OCI-LY7 (cell line): ENCODE results near the gene NPR3. TPM values are rescaled to one million over a fixed set of nuclear protein-coding genes. Genes with fewer than 3 reads are reported as not detected.

ENCODE experiments used
- BruUV-seq: library from RNA; stranded (reverse); fragments of 400-500 nt; replicated peaks from 2 replicates; lab custom pipeline; 2021; lab: Mats Ljungman, UMichigan
- CTCF ChIA-PET: fragments of 300-600 bp; sonication (Branson Sonifier 250); formaldehyde crosslinking; loops from one replicate; lab custom pipeline; 2022; ENCODE audit warnings: antibody characterized with exemption; ENCODE audit not compliant: unreplicated experiment; lab: Charles Lee
- POLR2A ChIA-PET: fragments of 300-600 bp; sonication (Branson Sonifier 250); formaldehyde crosslinking; loops from one replicate; lab custom pipeline; 2022; ENCODE audit warnings: antibody characterized with exemption; lab: Charles Lee
- DNase-seq: peaks from one replicate; pipeline ENCODE4 v3.0.0-alpha.2; 2015; ENCODE audit warnings: low spot score
- H2AFZ ChIP-seq: fragments of 200-600 bp; sonication (generic), shearing (Covaris generic); 2 replicates; pipeline ENCODE4 v1.6.1; 2014; ENCODE audit warnings: mild to moderate bottlenecking, antibody characterized with exemption, low read length, moderate library complexity
- H3K27ac ChIP-seq: fragments of 200-600 bp; sonication (generic); 2 replicates; pipeline ENCODE4 v1.5.1; 2014; ENCODE audit warnings: mixed run types, low read depth, mild to moderate bottlenecking, moderate library complexity, low read length, inconsistent platforms; ENCODE audit not compliant: poor library complexity, severe bottlenecking
- H3K36me3 ChIP-seq: fragments of 200-600 bp; sonication (generic); 2 replicates; pipeline ENCODE4 v1.6.1; 2014; ENCODE audit warnings: mild to moderate bottlenecking, antibody characterized with exemption, low read length, moderate library complexity, mixed read lengths; ENCODE audit not compliant: insufficient read depth
- H3K4me1 ChIP-seq: fragments of 200-600 bp; sonication (generic); 2 replicates; pipeline ENCODE4 v1.5.1; 2014; ENCODE audit warnings: mild to moderate bottlenecking, low read length; ENCODE audit not compliant: insufficient read depth, poor library complexity, severe bottlenecking
- H3K4me2 ChIP-seq: fragments of 200-600 bp; sonication (generic); 2 replicates; pipeline ENCODE4 v1.6.1; 2014; ENCODE audit warnings: mild to moderate bottlenecking, low read length
- H3K4me3 ChIP-seq: fragments of 200-600 bp; sonication (generic); 2 replicates; pipeline ENCODE4 v1.5.1; 2014; ENCODE audit warnings: mild to moderate bottlenecking, low read depth, low read length; ENCODE audit not compliant: poor library complexity, severe bottlenecking
- H3K79me2 ChIP-seq: fragments of 200-600 bp; sonication (generic); 2 replicates; pipeline ENCODE4 v1.6.1; 2016; ENCODE audit warnings: low read depth, mild to moderate bottlenecking, low read length, moderate library complexity, mixed read lengths; ENCODE audit not compliant: insufficient read depth
- H3K9me2 ChIP-seq: fragments of 200-600 bp; sonication (generic); 2 replicates; pipeline ENCODE4 v1.6.1; 2016; ENCODE audit warnings: mild to moderate bottlenecking, low read length, mixed read lengths; ENCODE audit not compliant: insufficient read depth
- H3K9me3 ChIP-seq: fragments of 200-600 bp; sonication (generic); 2 replicates; pipeline ENCODE4 v1.6.1; 2014; ENCODE audit warnings: mild to moderate bottlenecking, mixed run types, low read length, mixed read lengths
- H4K20me1 ChIP-seq: fragments of 200-600 bp; sonication (generic); 2 replicates; pipeline ENCODE4 v1.6.1; 2014; ENCODE audit warnings: mild to moderate bottlenecking, antibody characterized with exemption, low read length, moderate library complexity, mixed read lengths; ENCODE audit not compliant: insufficient read depth
- CTCF ChIP-seq: fragments of 200-600 bp; sonication (generic); conservative IDR thresholded peaks from 2 replicates; pipeline ENCODE4 v1.5.1; 2014; ENCODE audit warnings: mild to moderate bottlenecking, antibody characterized with exemption, low read length, moderate library complexity, mixed read lengths
- EZH2phosphoT487 ChIP-seq: fragments of 200-600 bp; sonication (generic); IDR thresholded peaks from 2 replicates; pipeline ENCODE4 v1.6.1; 2018; ENCODE audit warnings: low read depth, borderline replicate concordance, mild to moderate bottlenecking, mixed run types, antibody characterized with exemption, low read length, moderate library complexity, mixed read lengths
- intact Hi-C: fragments of 100-400 bp; cut with micrococcal nuclease; formaldehyde crosslinking; loops from one replicate; pipeline ENCODE4 v1.10.0; 2022; ENCODE audit not compliant: unreplicated experiment
- total RNA-seq, 2 experiments: library from RNA; depleted of rRNA in 1 of 2; stranded (reverse); fragments of >200 nt in 1 of 2; shearing (Covaris generic) in 1 of 2; gene quantifications; 2 replicates each; pipeline ENCODE4 v1.2.3, GENCODE V29; 2014 to 2022

The NPR3 gene
- total RNA-seq, 2 experiments from 2014 or later = not detected

GRCh38 chr5:32684260-32684659 lies 26.9 kb upstream of the NPR3 start:
- intact Hi-C loops = no loop called here
- Histone ChIP-seq H3K4me3 (no peak overlapping the region), H3K27ac (no peak overlapping the region), H3K79me2 (no peaks in the 10 kb centered on the region), H4K20me1 (no peaks in the 10 kb centered on the region), H3K9me2 (no peaks in the 10 kb centered on the region), H3K4me2 (no peak overlapping the region), H3K9me3 (no peaks in the 10 kb centered on the region), H2AFZ (no peak overlapping the region), H3K4me1 (no peaks in the 10 kb centered on the region), H3K36me3 (no peaks in the 10 kb centered on the region)
- no TSS peak for BruUV-seq
- no peak for DNase-seq
- CTCF ChIA-PET = no interaction called here
- TF ChIP-seq CTCF (no peak), EZH2phosphoT487 (no peak)
- POLR2A ChIA-PET = interaction anchor here (0.6 kb wide), 1 partner anchor 542 kb away, joined by 3 read pairs; no protein-coding TSS in a partner anchor

- Histone ChIP-seq H3K4me3 (no peak overlapping the region), H4K20me1 (no peaks in the 10 kb centered on the region), H3K27ac (no peak overlapping the region), H3K36me3 (no peaks in the 10 kb centered on the region), H3K4me1 (no peaks in the 10 kb centered on the region), H3K4me2 (no peak overlapping the region), H3K9me2 (no peaks in the 10 kb centered on the region), H3K9me3 (no peaks in the 10 kb centered on the region), H2AFZ (no peak overlapping the region), H3K79me2 (no peaks in the 10 kb centered on the region)
- ChIA-PET CTCF (no interaction called here), POLR2A (no interaction called here)
- intact Hi-C loops = no loop called here
- TF ChIP-seq CTCF (no peak), EZH2phosphoT487 (no peak)
- no TSS peak for BruUV-seq
- DNase-seq = no peak
These were observed 24.2 kb upstream of the NPR3 start for GRCh38 chr5:32686799-32687498.

- POLR2A ChIA-PET = no interaction called here
These were observed 23.7 kb upstream of the NPR3 start for GRCh38 chr5:32687499-32687831.

More at GRCh38 chr5:32687499-32687831, 23.7 kb upstream of the NPR3 start:
- Histone ChIP-seq H3K4me3 (no peak overlapping the region), H3K27ac (no peak overlapping the region), H3K9me3 (no peaks in the 10 kb centered on the region), H3K9me2 (no peaks in the 10 kb centered on the region), H4K20me1 (no peaks in the 10 kb centered on the region), H3K4me1 (no peaks in the 10 kb centered on the region), H3K36me3 (no peaks in the 10 kb centered on the region), H3K4me2 (no peak overlapping the region), H2AFZ (no peak overlapping the region), H3K79me2 (no peaks in the 10 kb centered on the region)
- TF ChIP-seq EZH2phosphoT487 (no peak), CTCF (no peak)
- DNase-seq = no peak
- CTCF ChIA-PET = no interaction called here
- intact Hi-C loops = no loop called here
- no TSS peak for BruUV-seq
